Stimulated activated CD4-positive, alpha-beta T cell treated with anti-CD3 and anti-CD28 coated beads, Interleukin-1b, Interleukin-23, amount 100 ng/mL, for 24 hours (primary cell): ENCODE data around the gene RABGGTA.
"Not testable (repeated sequence)": the region's sequence is repeated elsewhere in the genome, so short reads cannot be mapped to it uniquely, and the experiment has no call there.

Experiments
- DNase-seq, 4 experiments: peaks; one replicate each; pipeline ENCODE4 v3.0.0-alpha.2; 2020; ENCODE audit warnings: low read depth in 4 of 4, low spot score in 1 of 4

Gene RABGGTA

GRCh38 chr14:24261256-24261968 lies 10.0 kb downstream of the RABGGTA start:
- DNase-seq: no peak

- DNase-seq: no peak
Observed at GRCh38 chr14:24260780-24261157, 10.6 kb downstream of the RABGGTA start.

GRCh38 chr14:24260026-24260779 lies 11.2 kb downstream of the RABGGTA start:
- no peak for DNase-seq

GRCh38 chr14:24259282-24260025 lies 11.9 kb downstream of the RABGGTA start:
- DNase-seq: no peak

- DNase-seq: no peak
Observed at GRCh38 chr14:24258548-24259265, 12.7 kb downstream of the RABGGTA start.

- DNase-seq: no peak
Observed at GRCh38 chr14:24258119-24258518, 13.3 kb downstream of the RABGGTA start.

GRCh38 chr14:24256960-24257359 lies 14.4 kb downstream of the RABGGTA start:
- no peak for DNase-seq

GRCh38 chr14:24255931-24256711 lies 15.3 kb downstream of the RABGGTA start:
- DNase-seq: no peak

- DNase-seq: no peak
Observed at GRCh38 chr14:24255438-24255837, 16.0 kb downstream of the RABGGTA start.

GRCh38 chr14:24254630-24255392 lies 16.6 kb downstream of the RABGGTA start:
- no peak for DNase-seq

- DNase-seq: no peak
Observed at GRCh38 chr14:24253936-24254335, 17.5 kb downstream of the RABGGTA start.

GRCh38 chr14:24252289-24253124 lies 18.9 kb downstream of the RABGGTA start:
- DNase-seq: no peak

- no peak for DNase-seq
Observed at GRCh38 chr14:24251880-24252288, 19.5 kb downstream of the RABGGTA start.

- no peak for DNase-seq
Observed at GRCh38 chr14:24250354-24250753, 21.0 kb downstream of the RABGGTA start.

- no peak for DNase-seq
Observed at GRCh38 chr14:24249230-24250021, 22.0 kb downstream of the RABGGTA start.

- no peak for DNase-seq
Observed at GRCh38 chr14:24247422-24247821, 24.0 kb downstream of the RABGGTA start.

GRCh38 chr14:24246765-24247212 lies 24.6 kb downstream of the RABGGTA start:
- no peak for DNase-seq

- not testable (repeated sequence) for DNase-seq
Observed at GRCh38 chr14:24245350-24245749, 26.0 kb downstream of the RABGGTA start.
